HepG2 (cell line): ENCODE results near the gene ABHD3. TPM values are rescaled to one million over a fixed set of nuclear protein-coding genes. Genes with fewer than 3 reads are reported as not detected.

Source experiments
- E2F2 ChIP-seq: sonication (generic); formaldehyde crosslinking; IDR thresholded peaks from 2 replicates; pipeline ENCODE4 v1.4.0; 2020; ENCODE audit warnings: missing genetic modification reagents, borderline replicate concordance
- IKZF5 ChIP-seq: IDR thresholded peaks from 2 replicates; pipeline ENCODE4 v1.6.1; 2018; ENCODE audit warnings: missing genetic modification reagents, mild to moderate bottlenecking, missing compliant biosample characterization
- MAZ ChIP-seq, 2 experiments: sonication (generic) in 1 of 2; formaldehyde crosslinking in 1 of 2; IDR thresholded peaks; 2 replicates each; pipeline versions ENCODE4 v1.5.0 to v1.6.1; 2012 to 2020; ENCODE audit warnings: low read depth in 2 of 2, mild to moderate bottlenecking in 2 of 2, borderline replicate concordance in 1 of 2, improper control_type of control experiment in 1 of 2, low read length in 1 of 2, missing genetic modification reagents in 1 of 2, moderate library complexity in 1 of 2
- MTA3 ChIP-seq: sonication (generic); formaldehyde crosslinking; IDR thresholded peaks from 2 replicates; pipeline ENCODE4 v1.4.0; 2020; ENCODE audit warnings: missing genetic modification reagents
- SRSF9 ChIP-seq: fragments of 200-400 bp; formaldehyde crosslinking; IDR thresholded peaks from 2 replicates; pipeline ENCODE4 v1.6.1; 2018; ENCODE audit warnings: borderline replicate concordance, mild to moderate bottlenecking, low read depth, low read length; ENCODE audit not compliant: insufficient read depth, poor library complexity, severe bottlenecking
- YEATS4 ChIP-seq: sonication (generic); formaldehyde crosslinking; IDR thresholded peaks from 2 replicates; pipeline ENCODE4 v1.4.0; 2020; ENCODE audit warnings: missing genetic modification reagents, borderline replicate concordance
- ZBTB46 ChIP-seq: sonication (generic); formaldehyde crosslinking; IDR thresholded peaks from 2 replicates; pipeline ENCODE4 v1.4.0; 2020; ENCODE audit warnings: mild to moderate bottlenecking, missing genetic modification reagents, borderline replicate concordance
- ZFX ChIP-seq: sonication (generic); formaldehyde crosslinking; IDR thresholded peaks from 2 replicates; pipeline ENCODE4 v1.4.0; 2020; ENCODE audit warnings: mild to moderate bottlenecking, low read depth, missing genetic modification reagents, moderate library complexity
- ZHX2 ChIP-seq, 2 experiments: sonication (generic) in 1 of 2; formaldehyde crosslinking in 1 of 2; IDR thresholded peaks; 2 replicates each; pipeline versions ENCODE4 v1.6.1 to v1.9.0; 2014 to 2022; ENCODE audit warnings: antibody characterized with exemption in 1 of 2, borderline replicate concordance in 1 of 2, inconsistent platforms in 1 of 2, low read depth in 1 of 2, missing genetic modification reagents in 1 of 2
- ZMYM2 ChIP-seq: sonication (generic); formaldehyde crosslinking; IDR thresholded peaks from 2 replicates; pipeline ENCODE4 v1.8.0; 2022; ENCODE audit warnings: mild to moderate bottlenecking, missing genetic modification reagents
- ZNF362 ChIP-seq: sonication (generic); formaldehyde crosslinking; IDR thresholded peaks from 2 replicates; pipeline ENCODE4 v1.4.0; 2020; ENCODE audit warnings: missing genetic modification reagents, mild to moderate bottlenecking, borderline replicate concordance
- ZNF670 ChIP-seq: sonication (generic); formaldehyde crosslinking; IDR thresholded peaks from 2 replicates; pipeline ENCODE4 v1.8.0; 2022; ENCODE audit warnings: mild to moderate bottlenecking, missing genetic modification reagents, borderline replicate concordance
- ZNF724P ChIP-seq: sonication (generic); formaldehyde crosslinking; IDR thresholded peaks from 2 replicates; pipeline ENCODE4 v1.8.0; 2022; ENCODE audit warnings: missing genetic modification reagents, borderline replicate concordance
- ZNF891 ChIP-seq: sonication (generic); formaldehyde crosslinking; IDR thresholded peaks from 2 replicates; pipeline ENCODE4 v1.5.0; 2020; ENCODE audit warnings: mild to moderate bottlenecking, missing genetic modification reagents
- polyA plus RNA-seq, 8 experiments: library from polyadenylated mRNA; depleted of rRNA in 3 of 8; stranded (reverse) in 7 of 8; unstranded in 1 of 8; fragments of >200 nt; fragmentation: Illumina TruSeq in 4 of 8; extraction: Trizol in 4 of 8; gene quantifications; 2 replicates each; pipeline versions ENCODE4 v1.2.1 to v1.2.3, GENCODE V29; 2011 to 2016; ENCODE audit warnings: low read depth in 4 of 8, missing spikeins in 1 of 8, mixed read lengths in 1 of 8; ENCODE audit not compliant: insufficient read depth in 1 of 8
- total RNA-seq, 5 experiments: library from RNA; depleted of rRNA; stranded (reverse); fragments of >200 nt; fragmentation: Illumina TruSeq; extraction: Trizol; gene quantifications; 2 replicates each; pipeline ENCODE4 v1.2.3, GENCODE V29; 2016; ENCODE audit warnings: low read depth in 1 of 5

Gene ABHD3
- total and polyA plus RNA-seq, 2 of the 13 experiments (the other 11 are each of a cell fraction or from before 2014, with no cell fraction given), result 32.1 to 40.2 TPM

- TF ChIP-seq MAZ (IDR thresholded peaks at IDR 0.05; ENCODE audit: borderline replicate concordance, low read depth, low read length), result peak; percentile 32; the same call in 1 of the 2 replicates
- TF ChIP-seq MAZ (CRISPR knock-in tag; IDR thresholded peaks at IDR 0.05; ENCODE audit: low read depth), result 0 out of 2 replicates have a peak, but pooled peaks have one; percentile 20
- no peak for TF ChIP-seq ZNF670 (CRISPR knock-in tag)
- TF ChIP-seq E2F2 (CRISPR knock-in tag), result no peak
- TF ChIP-seq ZNF724P (CRISPR knock-in tag), result no peak
- peak; percentile 87 for TF ChIP-seq ZFX (CRISPR knock-in tag)
- no peak for TF ChIP-seq ZHX2 (IDR thresholded peaks at IDR 0.05; ENCODE audit: low read depth)
- TF ChIP-seq ZHX2 (CRISPR knock-in tag; IDR thresholded peaks at IDR 0.05; ENCODE audit: borderline replicate concordance), result peak; percentile 57; the same call in 1 of the 2 replicates
- TF ChIP-seq ZBTB46 (CRISPR knock-in tag), result no peak
- TF ChIP-seq IKZF5 (CRISPR knock-in tag), result no peak; the same call in 1 of the 2 replicates
- TF ChIP-seq ZNF362 (CRISPR knock-in tag), result peak; percentile 31; the same call in 1 of the 2 replicates
- no peak for TF ChIP-seq MTA3
- TF ChIP-seq SRSF9, result no peak
- peak; percentile 81; the same call in 1 of the 2 replicates for TF ChIP-seq ZNF891
- no peak for TF ChIP-seq ZMYM2 (CRISPR knock-in tag)
- peak; percentile 84; the same call in 1 of the 2 replicates for TF ChIP-seq YEATS4
Measured at GRCh38 chr18:21740538-21741311, 36.2 kb upstream of the ABHD3 start, which contains the start of gene MIB1 (continued).
